Measurements from ENCODE around the gene C10orf143. TPM values are rescaled to one million over a fixed set of nuclear protein-coding genes. Genes with fewer than 3 reads are reported as not detected.

The C10orf143 gene
- total RNA-seq, 4 donors from 2014 or later = 0.44 to 4.0 (median 0.70) TPM

DNA sequence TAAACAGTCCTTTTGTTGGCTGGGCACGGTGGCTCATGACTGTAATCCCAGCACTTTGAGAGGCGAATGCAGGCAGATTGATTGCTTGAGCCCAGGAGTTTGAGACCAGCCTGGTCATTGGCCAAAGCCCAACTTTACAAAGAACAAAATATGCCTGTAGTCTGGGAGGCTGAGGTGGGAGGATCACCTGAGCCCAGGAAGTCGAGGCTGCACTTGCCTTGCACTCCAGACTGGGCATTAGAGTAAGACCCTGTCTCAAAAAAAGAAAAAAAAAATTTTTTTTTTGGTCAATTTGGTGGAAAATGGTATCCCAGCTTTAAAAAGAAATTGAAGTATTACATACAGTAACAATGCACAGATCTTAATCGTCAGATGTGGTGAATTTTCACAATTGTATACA, 30.4 kb upstream of the C10orf143 start:
- Histone ChIP-seq H3K9me3 (no peaks in the 10 kb centered on the region), H3K36me3 (peaks cover 0 to 39% (median 11%) of the 10 kb centered on the region in 3 donors), H3K27me3 (no peaks in the 10 kb centered on the region), H3K4me3 (no peak overlapping the region), H3K27ac (no peak overlapping the region), H3K4me1 (peaks cover 28 to 71% (median 36%) of the 10 kb centered on the region in 3 donors)
- intact Hi-C loops (cut with DNase I) = no loop called here
- TF ChIP-seq POLR2A (IDR thresholded peaks at IDR 0.05) = no peak
- TF ChIP-seq, protein P1, sequence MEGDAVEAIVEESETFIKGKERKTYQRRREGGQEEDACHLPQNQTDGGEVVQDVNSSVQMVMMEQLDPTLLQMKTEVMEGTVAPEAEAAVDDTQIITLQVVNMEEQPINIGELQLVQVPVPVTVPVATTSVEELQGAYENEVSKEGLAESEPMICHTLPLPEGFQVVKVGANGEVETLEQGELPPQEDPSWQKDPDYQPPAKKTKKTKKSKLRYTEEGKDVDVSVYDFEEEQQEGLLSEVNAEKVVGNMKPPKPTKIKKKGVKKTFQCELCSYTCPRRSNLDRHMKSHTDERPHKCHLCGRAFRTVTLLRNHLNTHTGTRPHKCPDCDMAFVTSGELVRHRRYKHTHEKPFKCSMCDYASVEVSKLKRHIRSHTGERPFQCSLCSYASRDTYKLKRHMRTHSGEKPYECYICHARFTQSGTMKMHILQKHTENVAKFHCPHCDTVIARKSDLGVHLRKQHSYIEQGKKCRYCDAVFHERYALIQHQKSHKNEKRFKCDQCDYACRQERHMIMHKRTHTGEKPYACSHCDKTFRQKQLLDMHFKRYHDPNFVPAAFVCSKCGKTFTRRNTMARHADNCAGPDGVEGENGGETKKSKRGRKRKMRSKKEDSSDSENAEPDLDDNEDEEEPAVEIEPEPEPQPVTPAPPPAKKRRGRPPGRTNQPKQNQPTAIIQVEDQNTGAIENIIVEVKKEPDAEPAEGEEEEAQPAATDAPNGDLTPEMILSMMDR (IDR thresholded peaks at IDR 0.05) = no peak
- 85 to 87% methylated on average over 4 of the region's 4 CpGs for WGBS, 2 donors
- no peak for DNase-seq

DNA sequence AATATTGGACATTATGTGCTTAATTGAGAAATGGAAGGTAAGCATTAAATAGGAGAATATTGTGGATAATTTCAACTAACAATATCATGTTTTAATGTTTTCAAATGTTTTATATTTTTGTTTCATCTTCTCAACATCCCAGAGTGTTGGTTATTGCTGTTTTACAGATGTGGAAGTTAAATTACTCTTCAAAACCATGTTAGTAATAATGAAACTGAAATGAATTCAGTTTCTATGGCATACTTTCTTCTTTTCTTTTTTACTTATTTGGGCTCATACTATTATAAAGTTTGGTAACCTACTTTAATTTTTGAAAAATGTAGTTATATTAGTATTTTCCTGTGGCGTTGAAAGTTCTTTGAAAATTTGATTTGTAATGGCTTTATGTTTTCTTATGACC, 29.8 kb upstream of the C10orf143 start:
- H3K4me1 ChIP-seq = peaks cover 33 to 77% (median 41%) of the 10 kb centered on the region in 3 donors
- H3K4me3 ChIP-seq = no peak overlapping the region
- no peak for TF ChIP-seq POLR2A (IDR thresholded peaks at IDR 0.05)
- TF ChIP-seq, protein P1 (IDR thresholded peaks at IDR 0.05) = no peak
- WGBS, 2 donors = 90 to 92% methylated on average over 1 of the region's 1 CpG
- intact Hi-C loops (cut with DNase I) = no loop called here
- peaks cover 0 to 33% (median 7%) of the 10 kb centered on the region in 3 donors for H3K36me3 ChIP-seq
- H3K27ac ChIP-seq = no peak overlapping the region
- no peaks in the 10 kb centered on the region for H3K9me3 ChIP-seq
- DNase-seq = no peak
- H3K27me3 ChIP-seq = no peaks in the 10 kb centered on the region

- Histone ChIP-seq H3K27me3 (no peaks in the 10 kb centered on the region), H3K4me1 (peaks cover 33 to 74% (median 42%) of the 10 kb centered on the region in 3 donors), H3K36me3 (peaks cover 0 to 20% (median 7%) of the 10 kb centered on the region in 3 donors), H3K9me3 (no peaks in the 10 kb centered on the region), H3K4me3 (peak overlapping the region in 2 of 4 donors; percentile 77 to 99), H3K27ac (peak overlapping the region; percentile 88 to 96 (median 90))
- WGBS, 2 donors = 34 to 40% methylated on average over 3 of the region's 3 CpGs
- DNase-seq = no peak
- TF ChIP-seq, protein P1 (IDR thresholded peaks at IDR 0.05) = no peak
- TF ChIP-seq POLR2A (IDR thresholded peaks at IDR 0.05) = no peak
- intact Hi-C loops (cut with DNase I) = no loop called here
Measured at GRCh38 chr10:130138479-130138866, 27.8 kb upstream of the C10orf143 start.

- 71 to 80% methylated on average over 26 to 28 of the region's 28 CpGs for WGBS, 2 donors
- peaks cover 33 to 68% (median 42%) of the 10 kb centered on the region in 3 donors for H3K4me1 ChIP-seq
- no peak for DNase-seq
Measured at GRCh38 chr10:130137659-130138478, 27.2 kb upstream of the C10orf143 start.

DNA sequence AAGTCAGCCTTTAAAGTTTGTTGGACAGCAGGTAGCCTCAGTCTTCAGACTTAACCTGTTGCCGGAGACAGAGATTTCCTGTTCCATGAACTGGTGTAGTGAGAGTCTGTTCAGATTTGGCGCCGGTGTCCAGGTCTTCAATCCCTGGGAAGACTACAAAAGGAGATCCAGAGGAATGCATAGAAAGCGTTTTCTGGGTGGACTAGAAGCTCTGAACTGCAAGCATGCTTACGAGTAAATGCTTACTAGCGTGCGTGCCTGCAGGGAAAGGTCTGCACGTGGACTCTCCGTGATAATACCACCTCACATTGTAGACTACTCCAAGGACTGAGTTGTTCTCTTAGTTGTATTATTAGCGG, 26.4 kb upstream of the C10orf143 start:
- H3K27ac ChIP-seq = peak overlapping the region; percentile 88 to 96 (median 90)
- 2 to 4% methylated on average over 7 to 10 of the region's 10 CpGs for WGBS, 2 donors
- no peak for TF ChIP-seq POLR2A (IDR thresholded peaks at IDR 0.05)
- TF ChIP-seq, protein P1 (IDR thresholded peaks at IDR 0.05) = no peak
- no peaks in the 10 kb centered on the region for H3K9me3 ChIP-seq
- H3K27me3 ChIP-seq = no peaks in the 10 kb centered on the region
- intact Hi-C loops (cut with DNase I) = no loop called here
- peak overlapping the region; percentile 73 to 99 (median 76) for H3K4me3 ChIP-seq
- H3K4me1 ChIP-seq = peaks cover 31 to 60% (median 42%) of the 10 kb centered on the region in 3 donors
- no peak for DNase-seq
- peaks cover 0 to 11% (median 0%) of the 10 kb centered on the region in 3 donors for H3K36me3 ChIP-seq

More at GRCh38 chr10:130137659-130138478, 27.2 kb upstream of the C10orf143 start:
- Histone ChIP-seq H3K27ac (peak overlapping the region; percentile 88 to 96 (median 90)), H3K4me3 (peak overlapping the region; percentile 73 to 99 (median 76)), H3K36me3 (peaks cover 0 to 19% (median 7%) of the 10 kb centered on the region in 3 donors), H3K27me3 (no peaks in the 10 kb centered on the region), H3K9me3 (no peaks in the 10 kb centered on the region)
- no peak for TF ChIP-seq POLR2A (IDR thresholded peaks at IDR 0.05)
- intact Hi-C loops (cut with DNase I) = no loop called here

Data from esophagus squamous epithelium (tissue), 5 donors.